Measurements from ENCODE around the gene ZGLP1. TPM values are rescaled to one million over a fixed set of nuclear protein-coding genes. Genes with fewer than 3 reads are reported as not detected.

ZGLP1 gene
- total RNA-seq, 1 donor from 2014 or later, result 0.40 TPM

DNA sequence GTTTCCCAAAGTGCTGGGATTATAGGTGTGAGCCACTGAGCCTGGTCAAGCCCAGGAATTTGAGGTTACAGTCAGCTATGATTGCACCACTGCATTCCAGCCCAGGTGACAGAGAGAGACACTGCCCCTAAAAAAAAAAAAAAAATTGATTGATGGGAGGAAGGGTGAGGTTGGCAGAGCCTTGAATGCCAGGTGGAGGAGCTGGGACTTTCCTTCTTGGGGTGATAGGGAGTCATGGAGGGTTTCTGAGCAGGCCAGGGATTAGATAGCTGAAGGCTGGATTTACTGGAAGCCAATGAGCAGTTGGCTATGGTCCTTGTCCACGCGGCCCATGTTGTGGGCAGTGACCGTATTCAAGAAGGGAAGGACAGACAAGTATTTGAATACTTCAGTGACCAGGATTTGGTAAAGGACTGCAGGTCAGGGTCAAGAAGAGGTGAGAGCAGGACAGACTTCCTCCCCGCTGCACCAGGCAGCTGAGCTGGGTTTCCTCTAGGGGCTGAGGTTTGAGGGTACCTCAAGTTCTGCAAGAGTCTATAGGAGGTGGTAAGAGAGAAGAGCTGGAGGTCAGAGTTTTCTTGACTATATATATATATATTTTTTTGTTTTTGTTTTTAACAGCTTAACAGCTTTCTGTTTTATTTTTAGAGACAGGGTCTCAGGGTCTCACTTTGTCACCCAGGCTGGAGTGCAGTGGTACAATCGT is 29.7 kb downstream of the ZGLP1 start:
- no peak for DNase-seq (ENCODE audit: low read depth in 2 of 2)

DNA sequence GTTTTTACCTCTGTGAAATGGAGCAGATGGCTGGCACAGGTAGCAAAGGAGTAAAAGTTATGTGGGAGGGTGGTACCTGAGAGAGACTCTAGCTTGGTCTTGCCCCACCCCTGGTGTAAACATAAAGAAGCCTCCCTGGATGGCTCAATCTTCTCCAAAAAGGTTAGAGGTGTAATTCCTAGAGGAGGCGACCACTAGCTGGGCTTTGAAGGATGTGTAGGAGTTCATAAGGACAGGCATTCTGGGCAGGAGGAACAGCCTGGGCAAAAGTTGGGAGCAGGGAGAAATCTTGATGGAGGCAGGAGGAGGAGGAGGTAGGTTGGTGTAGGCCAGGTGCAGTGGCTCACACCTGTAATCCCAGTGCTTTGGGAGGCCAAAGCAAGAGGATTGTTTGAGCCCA is 30.7 kb downstream of the ZGLP1 start:
- DNase-seq (ENCODE audit: low read depth in 2 of 2), result no peak

DNA sequence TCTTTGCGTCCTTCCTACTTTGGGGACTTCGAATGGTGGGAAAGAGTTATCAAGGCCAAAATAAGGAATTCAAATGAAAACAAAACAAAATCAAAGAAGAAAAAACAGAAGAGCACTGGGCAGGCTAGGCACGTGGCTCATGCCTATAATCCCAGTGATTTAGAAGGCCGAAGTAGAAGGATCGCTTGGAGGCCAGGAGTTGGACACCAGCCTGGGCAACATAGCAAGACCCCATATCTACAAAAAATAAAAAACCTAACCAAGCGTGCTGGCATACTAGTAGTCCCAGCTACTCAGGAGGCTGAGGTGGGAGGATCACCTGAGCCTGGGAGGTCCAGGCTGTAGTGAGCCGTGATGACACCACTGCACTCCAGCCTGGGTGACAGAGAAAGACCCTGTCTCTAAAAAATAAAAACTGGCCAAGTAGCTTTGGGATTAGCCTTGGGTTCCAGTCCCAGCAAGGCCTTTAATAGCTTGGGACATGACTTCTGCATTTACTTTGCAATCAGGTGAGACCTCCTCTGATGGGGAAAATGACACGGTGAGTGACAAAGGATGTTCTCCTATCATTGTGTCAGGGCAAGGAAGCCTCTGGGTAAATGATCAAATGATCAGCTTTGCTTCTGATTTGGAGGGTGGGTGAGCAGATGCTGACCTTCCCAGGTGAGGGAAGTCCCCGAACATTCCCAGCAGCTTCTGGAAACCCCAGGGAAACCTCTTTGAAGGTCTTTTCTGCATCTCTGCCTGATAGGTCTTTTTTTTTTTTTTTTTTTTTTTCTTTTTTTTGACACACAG is 31.6 kb downstream of the ZGLP1 start:
- DNase-seq (ENCODE audit: low read depth in 2 of 2), result no peak

DNA sequence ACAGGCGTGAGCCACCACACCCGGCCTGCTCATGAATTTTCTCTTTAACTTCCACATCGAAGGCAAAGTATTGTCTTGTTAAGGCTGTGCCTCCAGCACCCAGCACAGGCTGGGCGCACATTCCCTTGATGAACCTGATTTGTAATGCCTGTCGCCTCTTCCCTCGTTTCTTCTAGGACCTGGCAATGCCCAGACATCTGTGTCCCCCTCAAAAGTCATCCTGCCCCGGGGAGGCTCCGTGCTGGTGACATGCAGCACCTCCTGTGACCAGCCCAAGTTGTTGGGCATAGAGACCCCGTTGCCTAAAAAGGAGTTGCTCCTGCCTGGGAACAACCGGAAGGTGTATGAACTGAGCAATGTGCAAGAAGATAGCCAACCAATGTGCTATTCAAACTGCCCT is 35.0 kb downstream of the ZGLP1 start:
- DNase-seq (ENCODE audit: low read depth in 2 of 2), result no peak

DNA sequence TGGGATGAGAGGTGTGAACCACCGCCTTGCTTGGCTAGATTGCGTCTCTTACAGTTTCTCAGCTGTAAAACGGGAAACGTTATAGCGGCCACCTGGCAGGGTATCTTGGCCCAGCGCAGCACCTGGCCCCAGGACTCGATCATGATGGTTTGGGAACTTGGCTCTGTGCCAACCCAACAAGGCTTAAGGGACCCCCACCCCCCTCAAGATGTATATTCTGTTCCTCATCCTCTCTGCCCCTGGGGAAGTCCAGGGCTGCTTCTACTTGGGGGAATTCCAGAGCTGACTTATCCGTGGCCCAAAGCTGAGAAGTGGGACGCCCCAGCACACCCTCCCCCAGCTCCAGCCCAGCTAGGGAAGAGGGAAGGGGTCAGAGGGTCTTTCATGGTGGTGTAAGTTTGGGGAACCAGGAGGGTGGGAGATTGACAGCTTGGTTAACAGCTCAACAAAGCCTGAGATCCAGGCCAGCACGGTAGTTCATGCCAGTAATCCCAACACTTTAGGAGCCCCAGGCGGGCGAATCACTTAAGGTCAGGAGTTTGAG is 38.0 kb downstream of the ZGLP1 start:
- peak in 1 of 2 donors; percentile 77 for DNase-seq (ENCODE audit: low read depth in 2 of 2)

DNA sequence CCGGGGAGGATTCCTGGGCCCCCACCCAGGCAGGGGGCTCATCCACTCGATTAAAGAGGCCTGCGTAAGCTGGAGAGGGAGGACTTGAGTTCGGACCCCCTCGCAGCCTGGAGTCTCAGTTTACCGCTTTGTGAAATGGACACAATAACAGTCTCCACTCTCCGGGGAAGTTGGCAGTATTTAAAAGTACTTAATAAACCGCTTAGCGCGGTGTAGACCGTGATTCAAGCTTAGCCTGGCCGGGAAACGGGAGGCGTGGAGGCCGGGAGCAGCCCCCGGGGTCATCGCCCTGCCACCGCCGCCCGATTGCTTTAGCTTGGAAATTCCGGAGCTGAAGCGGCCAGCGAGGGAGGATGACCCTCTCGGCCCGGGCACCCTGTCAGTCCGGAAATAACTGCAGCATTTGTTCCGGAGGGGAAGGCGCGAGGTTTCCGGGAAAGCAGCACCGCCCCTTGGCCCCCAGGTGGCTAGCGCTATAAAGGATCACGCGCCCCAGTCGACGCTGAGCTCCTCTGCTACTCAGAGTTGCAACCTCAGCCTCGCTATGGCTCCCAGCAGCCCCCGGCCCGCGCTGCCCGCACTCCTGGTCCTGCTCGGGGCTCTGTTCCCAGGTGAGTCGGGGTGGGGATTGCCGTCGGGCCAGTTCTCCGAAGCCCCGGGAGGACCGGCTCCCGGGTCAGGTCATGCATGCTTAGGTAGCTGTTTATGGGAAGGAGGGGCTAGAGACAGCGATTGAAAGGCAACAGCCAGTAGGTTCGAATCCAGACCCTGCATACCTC is 38.8 kb downstream of the ZGLP1 start, which contains the start of gene ICAM1:
Gene ICAM1 (plus strand): TSS at position 505 of the 779 bp plus-strand sequence. CDS start 40 bp downstream, at position 545.
- DNase-seq (ENCODE audit: low read depth in 2 of 2), result peak; percentile 95 to 97

DNA sequence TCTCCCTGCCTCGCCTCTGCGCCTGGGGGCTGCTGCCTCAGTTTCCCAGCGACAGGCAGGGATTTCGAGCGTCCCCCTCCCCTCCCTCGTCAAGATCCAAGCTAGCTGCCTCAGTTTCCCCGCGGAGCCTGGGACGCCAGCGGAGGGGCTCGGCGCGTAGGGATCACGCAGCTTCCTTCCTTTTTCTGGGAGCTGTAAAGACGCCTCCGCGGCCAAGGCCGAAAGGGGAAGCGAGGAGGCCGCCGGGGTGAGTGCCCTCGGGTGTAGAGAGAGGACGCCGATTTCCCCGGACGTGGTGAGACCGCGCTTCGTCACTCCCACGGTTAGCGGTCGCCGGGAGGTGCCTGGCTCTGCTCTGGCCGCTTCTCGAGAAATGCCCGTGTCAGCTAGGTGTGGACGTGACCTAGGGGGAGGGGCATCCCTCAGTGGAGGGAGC is 39.4 kb downstream of the ZGLP1 start:
- DNase-seq (ENCODE audit: low read depth in 2 of 2), result peak in 1 of 2 donors; percentile 69

DNA sequence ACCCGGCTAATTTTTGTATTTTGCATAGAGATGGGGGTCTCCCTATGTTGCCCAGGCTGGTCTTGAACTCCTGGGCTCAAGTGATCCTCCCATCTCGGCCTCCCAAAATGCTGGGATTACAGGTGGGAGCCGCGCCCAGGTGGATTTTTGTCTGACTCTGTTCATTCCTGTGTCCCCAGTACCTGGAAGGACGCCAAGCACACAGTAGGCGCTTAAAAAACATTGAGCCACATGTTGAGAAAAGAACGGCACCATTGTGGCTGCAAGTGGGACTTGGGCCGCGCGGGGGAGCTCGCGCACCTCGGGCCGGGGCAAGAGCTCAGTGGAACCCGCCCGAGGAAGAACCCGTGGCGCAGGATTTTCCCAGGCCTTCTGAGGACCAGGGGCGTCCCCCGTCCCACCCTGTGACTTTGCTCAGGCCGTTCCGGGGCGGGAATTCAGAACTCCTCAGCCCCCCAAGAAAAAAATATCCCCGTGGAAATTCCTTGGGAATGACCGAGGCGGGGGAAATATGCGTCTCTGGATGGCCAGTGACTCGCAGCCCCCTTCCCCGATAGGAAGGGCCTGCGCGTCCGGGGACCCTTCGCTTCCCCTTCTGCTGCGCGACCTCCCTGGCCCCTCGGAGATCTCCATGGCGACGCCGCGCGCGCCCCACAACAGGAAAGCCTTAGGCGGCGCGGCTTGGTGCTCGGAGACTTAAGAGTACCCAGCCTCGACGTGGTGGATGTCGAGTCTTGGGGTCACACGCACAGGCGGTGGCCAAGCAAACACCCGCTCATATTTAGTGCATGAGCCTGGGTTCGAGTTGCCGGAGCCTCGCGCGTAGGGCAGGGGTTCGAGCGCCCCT is 40.1 kb downstream of the ZGLP1 start:
- peak; percentile 85 to 97 for DNase-seq (ENCODE audit: low read depth in 2 of 2)

DNA sequence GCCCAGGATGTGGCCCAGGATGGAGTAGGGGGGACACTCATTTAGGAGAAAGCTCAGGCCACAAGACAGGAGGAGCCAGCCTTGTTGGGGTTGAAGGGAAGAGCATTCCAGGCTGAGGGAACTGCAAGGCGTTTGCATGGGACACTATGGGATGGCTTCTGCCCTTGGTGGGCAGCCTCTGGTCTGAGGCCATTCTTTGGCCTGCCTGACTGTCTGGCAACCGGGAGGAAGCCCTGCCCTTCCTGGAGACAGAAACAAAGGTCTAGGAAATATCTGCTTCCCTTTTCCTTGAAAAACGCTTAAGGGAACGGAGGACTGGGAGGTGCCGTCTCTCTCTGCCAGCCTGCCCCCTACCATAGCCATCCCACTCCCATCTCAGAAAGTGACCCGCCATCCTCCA is 41.5 kb downstream of the ZGLP1 start:
- DNase-seq (ENCODE audit: low read depth in 2 of 2), result peak in 1 of 2 donors; percentile 56

DNA sequence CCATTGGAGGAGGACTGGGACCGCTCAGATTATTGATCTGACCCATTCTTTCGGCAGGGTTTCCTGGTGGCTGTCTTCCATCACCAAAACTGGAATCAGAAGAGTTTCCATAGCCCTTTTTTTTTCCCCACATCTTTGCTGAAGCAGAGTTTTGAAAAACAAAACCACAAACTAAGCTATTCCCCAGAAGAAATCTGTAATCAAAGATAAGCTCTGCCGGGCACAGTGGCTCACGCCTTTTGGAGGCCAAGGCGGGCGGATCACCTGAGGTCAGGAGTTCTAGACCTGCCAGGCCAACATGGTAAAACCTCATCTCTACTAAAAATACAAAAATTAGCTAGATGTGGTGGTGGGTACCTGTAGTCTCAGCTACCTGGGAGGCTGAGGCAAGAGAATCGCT is 42.9 kb downstream of the ZGLP1 start:
- no peak for DNase-seq (ENCODE audit: low read depth in 2 of 2)

DNA sequence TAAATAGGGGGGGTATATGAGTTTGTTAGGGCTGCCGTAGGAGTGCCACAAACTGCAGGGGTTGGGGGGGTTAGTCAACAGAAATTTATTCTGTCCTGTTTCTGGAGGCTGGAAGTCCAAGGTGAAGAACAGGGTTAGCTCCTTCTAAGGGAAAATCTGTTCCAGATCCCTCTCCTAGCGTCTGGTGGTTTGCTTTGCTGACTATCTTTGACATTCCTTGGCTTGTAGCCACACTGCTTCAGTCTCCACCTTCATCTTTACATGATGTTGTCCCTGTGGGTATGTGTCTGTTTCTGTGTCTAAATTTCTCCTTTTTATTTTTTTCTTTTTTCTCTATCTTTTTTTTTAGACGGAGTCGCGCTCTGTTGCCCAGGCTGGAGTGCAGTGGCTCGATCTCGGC is 46.8 kb downstream of the ZGLP1 start:
- DNase-seq (ENCODE audit: low read depth in 2 of 2), result no peak

DNA sequence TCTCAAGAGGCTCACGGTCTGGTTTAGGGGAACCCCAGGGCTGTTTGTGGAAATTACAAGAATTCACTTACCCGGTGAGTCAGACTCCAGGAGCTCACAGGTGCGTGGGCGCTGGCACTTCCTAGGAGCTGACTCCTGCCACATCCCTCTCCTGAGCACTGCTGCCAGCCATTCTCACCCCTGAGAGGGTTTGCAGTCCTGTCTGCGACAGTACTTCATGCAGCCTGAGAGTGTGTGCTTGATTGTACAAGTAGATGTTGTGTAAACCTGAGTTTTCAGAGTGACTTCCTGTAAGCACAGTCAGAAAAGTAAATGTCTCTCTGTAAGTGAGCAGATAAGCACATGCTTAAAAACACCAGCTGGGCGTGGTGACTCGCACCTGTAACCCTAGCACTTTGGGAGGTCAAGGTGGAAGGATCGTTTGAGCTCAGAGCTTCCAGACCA is 49.5 kb downstream of the ZGLP1 start:
- no peak for DNase-seq (ENCODE audit: low read depth in 2 of 2)

DNA sequence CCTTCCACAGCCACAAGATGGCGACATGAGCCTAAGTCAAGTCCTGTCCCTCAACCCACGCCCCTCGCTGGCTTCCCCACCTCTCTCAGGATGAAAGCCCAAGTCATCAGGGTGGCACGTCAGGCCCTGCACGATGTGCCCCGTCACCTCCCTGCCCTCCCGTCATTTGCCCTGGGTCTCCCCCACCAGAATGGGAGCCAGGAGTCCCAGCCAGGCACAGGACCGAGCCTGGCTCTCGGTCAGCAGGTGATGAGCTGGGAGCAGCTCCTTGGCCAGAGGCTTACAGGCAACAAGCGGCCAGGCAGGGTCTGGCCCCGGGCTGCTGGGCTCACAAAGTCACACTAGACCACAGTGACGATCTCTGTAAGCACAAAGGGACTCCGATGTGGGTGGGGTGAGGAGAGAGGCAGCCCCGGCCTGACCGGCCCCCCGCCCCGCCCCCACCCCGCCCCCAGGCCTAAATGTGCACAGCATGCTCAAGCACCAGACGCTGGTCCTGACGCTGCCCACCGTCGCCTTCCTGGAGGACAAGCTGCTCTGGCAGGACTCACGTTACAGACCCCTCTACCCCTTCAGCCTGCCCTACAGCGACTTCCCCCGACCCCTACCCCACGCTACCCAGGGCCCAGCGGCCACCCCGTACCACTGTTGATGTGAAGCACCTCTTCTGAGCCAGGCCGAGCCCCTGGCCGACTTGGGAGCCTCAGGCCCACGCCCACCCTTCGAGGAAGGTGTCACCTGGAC is 50.3 kb downstream of the ZGLP1 start:
- DNase-seq (ENCODE audit: low read depth in 2 of 2), result peak; percentile 90 to 93

DNA sequence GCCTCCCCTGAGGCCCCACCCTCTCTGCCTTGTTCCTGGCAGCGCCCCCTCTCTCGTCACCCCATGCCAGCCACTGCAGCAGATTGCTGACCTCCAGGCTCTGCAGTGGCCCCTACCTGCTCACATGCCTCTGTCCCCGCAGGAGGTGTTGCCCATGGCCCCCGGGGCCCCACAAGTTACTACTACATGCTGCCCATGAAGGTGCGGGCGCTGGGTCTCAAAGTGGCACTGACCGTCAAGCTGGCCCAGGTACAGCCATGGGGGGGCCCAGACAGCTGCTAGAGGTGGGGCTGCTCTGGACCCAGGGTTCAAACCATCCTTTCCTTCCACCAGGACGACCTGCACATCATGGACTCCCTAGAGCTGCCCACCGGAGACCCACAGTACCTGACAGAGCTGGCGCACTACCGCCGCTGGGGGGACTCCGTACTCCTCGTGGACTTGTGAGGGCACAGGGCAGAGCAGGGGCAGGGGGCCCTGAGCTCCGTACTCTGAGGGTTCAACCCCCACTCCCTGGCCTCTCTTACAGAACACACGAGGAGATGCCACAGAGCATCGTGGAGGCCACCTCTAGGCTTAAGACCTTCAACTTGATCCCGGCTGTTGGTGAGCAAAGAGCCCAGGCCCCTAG is 51.4 kb downstream of the ZGLP1 start:
- DNase-seq (ENCODE audit: low read depth in 2 of 2), result no peak

DNA sequence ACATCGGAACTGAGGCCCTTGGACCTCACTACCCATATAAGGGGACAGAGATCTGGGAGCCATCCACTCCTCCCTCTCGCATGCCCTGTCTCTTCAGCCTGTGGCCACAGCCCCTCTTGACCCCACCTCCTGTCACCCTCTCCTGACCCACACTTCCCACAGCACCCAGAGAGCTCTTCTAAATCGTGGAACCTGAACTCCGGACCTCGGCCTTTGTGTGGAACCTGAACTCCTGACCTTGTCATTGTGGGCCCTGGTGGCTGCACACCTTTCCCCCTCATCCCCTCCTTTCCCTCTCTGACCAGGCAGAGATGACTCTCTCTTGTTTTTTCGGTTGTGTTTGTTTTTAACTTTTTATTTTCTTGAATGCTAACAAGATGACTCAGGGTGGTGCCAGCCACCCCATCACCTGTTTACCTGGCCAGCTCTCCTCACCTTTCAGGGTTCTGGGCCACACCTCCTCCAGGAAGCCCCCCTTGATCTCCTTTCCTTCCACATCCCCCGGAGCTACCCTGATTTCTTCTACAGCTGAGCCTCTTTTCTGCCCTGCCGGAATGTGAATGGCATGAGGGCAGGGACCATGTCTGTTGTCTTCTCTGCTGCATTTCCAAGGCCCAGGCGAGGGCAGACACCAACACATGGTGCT is 52.5 kb downstream of the ZGLP1 start:
- no peak for DNase-seq (ENCODE audit: low read depth in 2 of 2)

DNA sequence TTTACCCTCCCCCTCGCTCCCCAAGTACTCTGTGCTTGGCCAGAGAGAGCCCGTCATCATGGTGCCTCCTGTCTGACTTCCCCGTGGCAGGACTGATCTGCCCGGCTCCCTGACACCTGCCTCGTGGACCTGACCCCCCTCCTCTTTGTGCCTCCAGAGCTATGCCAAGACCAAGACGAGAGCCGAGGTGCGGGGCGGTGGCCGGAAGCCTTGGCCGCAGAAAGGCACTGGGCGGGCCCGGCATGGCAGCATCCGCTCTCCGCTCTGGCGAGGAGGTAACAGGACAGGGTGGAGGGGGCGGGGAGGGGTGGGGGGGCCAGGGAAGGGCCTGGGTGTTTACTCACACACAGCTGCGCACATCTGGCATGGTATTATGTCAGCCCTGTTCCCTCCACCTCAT is 53.1 kb downstream of the ZGLP1 start:
- no peak for DNase-seq (ENCODE audit: low read depth in 2 of 2)

DNA sequence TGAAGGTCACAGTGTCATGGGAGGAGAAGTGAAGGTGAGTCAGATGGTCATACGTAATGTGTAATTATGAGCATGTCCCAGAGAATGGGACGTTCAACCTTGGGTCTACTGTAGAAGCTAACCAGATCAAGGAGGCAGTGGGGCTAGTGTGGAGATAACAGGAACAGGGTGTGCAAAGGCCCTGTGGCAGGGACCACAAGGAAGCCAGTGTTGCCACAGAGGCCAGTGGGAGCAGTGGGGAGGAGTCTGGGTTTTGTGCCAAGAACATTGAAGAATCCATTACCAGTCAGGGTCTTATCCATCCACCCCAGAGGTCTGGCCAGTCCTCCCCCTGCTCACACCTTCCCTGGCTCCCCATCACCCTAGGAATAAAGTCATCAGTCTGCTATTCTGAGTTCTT is 54.3 kb downstream of the ZGLP1 start:
- DNase-seq (ENCODE audit: low read depth in 2 of 2), result peak in 1 of 2 donors; percentile 23
